ENCODE results near the gene ZNHIT1. TPM values are rescaled to one million over a fixed set of nuclear protein-coding genes. Genes with fewer than 3 reads are reported as not detected.

ZNHIT1 gene
- total and polyA plus RNA-seq, 2 of the 8 experiments (the other 6 are each of a cell fraction or from before 2014, with no cell fraction given), result 38.2 to 61.7 TPM

- no peak for TF ChIP-seq CBX5 (IDR thresholded peaks at IDR 0.05; ENCODE audit: low read depth, low read length)
- no peak for TF ChIP-seq ATF2 (IDR thresholded peaks at IDR 0.05; ENCODE audit: low read length)
- TF ChIP-seq NRF1 (IDR thresholded peaks at IDR 0.05; ENCODE audit: low read depth, low read length), result peak; percentile 90
- no peak for TF ChIP-seq SP1 (IDR thresholded peaks at IDR 0.05; ENCODE audit: low read depth, low read length)
- no peak for TF ChIP-seq JUND (IDR thresholded peaks at IDR 0.05; ENCODE audit: low read length)
- TF ChIP-seq ZNF274 (IDR thresholded peaks at IDR 0.05; ENCODE audit: borderline replicate concordance, extremely low read depth, low read length), result no peak
- no peak for TF ChIP-seq GTF2F1 (IDR thresholded peaks at IDR 0.05; ENCODE audit: borderline replicate concordance, low read depth, low read length)
- peak; percentile 44 for TF ChIP-seq SAP30 (IDR thresholded peaks at IDR 0.05; ENCODE audit: insufficient read depth, insufficient replicate concordance, low read length)
- no peak for TF ChIP-seq CHD1 (IDR thresholded peaks at IDR 0.05; ENCODE audit: low read depth, low read length)
- TF ChIP-seq MAX (IDR thresholded peaks at IDR 0.05), result peak; percentile 78; the same call in 1 of the 2 replicates
- peak; percentile 46; the same call in 1 of the 2 replicates for TF ChIP-seq CREB1 (IDR thresholded peaks at IDR 0.05)
- TF ChIP-seq RFX5 (IDR thresholded peaks at IDR 0.05; ENCODE audit: borderline replicate concordance, low read depth, low read length), result no peak
- no peak for TF ChIP-seq JUN (IDR thresholded peaks at IDR 0.05; ENCODE audit: low read depth, low read length)
- no peak for TF ChIP-seq KDM1A (IDR thresholded peaks at IDR 0.05; ENCODE audit: borderline replicate concordance, low read length)
- TF ChIP-seq KDM4A (IDR thresholded peaks at IDR 0.05; ENCODE audit: low read depth, low read length, severe bottlenecking), result no peak
- no peak for TF ChIP-seq HDAC6 (IDR thresholded peaks at IDR 0.05; ENCODE audit: low read depth, low read length)
- no peak for TF ChIP-seq TEAD4 (IDR thresholded peaks at IDR 0.05; ENCODE audit: low read depth, low read length)
- TF ChIP-seq POLR2AphosphoS5 (IDR thresholded peaks at IDR 0.05; ENCODE audit: low read depth, low read length), result no peak
- TF ChIP-seq SIRT6 (IDR thresholded peaks at IDR 0.05; ENCODE audit: low read length), result no peak
- no peak for TF ChIP-seq CBX8 (IDR thresholded peaks at IDR 0.05; ENCODE audit: borderline replicate concordance, low read depth, low read length)
- no peak for TF ChIP-seq E2F6 (IDR thresholded peaks at IDR 0.05)
- peak; percentile 16 for TF ChIP-seq ASH2L (IDR thresholded peaks at IDR 0.05; ENCODE audit: low read length)
- TF ChIP-seq BCL11A (IDR thresholded peaks at IDR 0.05; ENCODE audit: low read depth in 2 of 2, low read length in 2 of 2), result no peak
Observed at GRCh38 chr7:101217388-101218235, at the start of gene ZNHIT1, which contains the start of gene PLOD3 (continued).
